Mesothelial cell of epicardium (in vitro differentiated cells): ENCODE measurements around the gene DISP3. TPM values are rescaled to one million over a fixed set of nuclear protein-coding genes. Genes with fewer than 3 reads are reported as not detected.

Source experiments
- DNase-seq, 2 experiments: peaks; one replicate each; pipeline ENCODE4 v3.0.0; 2021; ENCODE audit warnings: low spot score in 2 of 2; ENCODE audit not compliant: unreplicated experiment in 2 of 2
- H3K27ac Mint-ChIP-seq: 2 replicates; pipeline ENCODE4 v1.8.0; 2021; ENCODE audit warnings: mixed read lengths
- H3K27me3 Mint-ChIP-seq: 2 replicates; pipeline ENCODE4 v1.8.0; 2021; ENCODE audit warnings: low read depth, mixed read lengths
- H3K36me3 Mint-ChIP-seq: 2 replicates; pipeline ENCODE4 v1.8.0; 2021; ENCODE audit warnings: mixed read lengths
- H3K4me1 Mint-ChIP-seq: 2 replicates; pipeline ENCODE4 v1.8.0; 2021; ENCODE audit warnings: mixed read lengths
- H3K4me3 Mint-ChIP-seq: 2 replicates; pipeline ENCODE4 v1.8.0; 2021; ENCODE audit warnings: mild to moderate bottlenecking, moderate library complexity, mixed read lengths
- H3K9me3 Mint-ChIP-seq: 2 replicates; pipeline ENCODE4 v1.8.0; 2021; ENCODE audit warnings: mixed read lengths
- total RNA-seq: library from RNA; stranded (reverse); gene quantifications from 3 replicates; pipeline ENCODE4 v1.2.1, GENCODE V29; 2021
- TF ChIP-seq, protein P1 (sequence below): fragments of 200-600 bp; sonication (generic); IDR thresholded peaks from one replicate; pipeline ENCODE4 v1.5.0; 2021; ENCODE audit warnings: antibody characterized with exemption; ENCODE audit not compliant: unreplicated experiment

DISP3 gene
- total RNA-seq, 1 donor from 2014 or later: 2.2 TPM

DNA sequence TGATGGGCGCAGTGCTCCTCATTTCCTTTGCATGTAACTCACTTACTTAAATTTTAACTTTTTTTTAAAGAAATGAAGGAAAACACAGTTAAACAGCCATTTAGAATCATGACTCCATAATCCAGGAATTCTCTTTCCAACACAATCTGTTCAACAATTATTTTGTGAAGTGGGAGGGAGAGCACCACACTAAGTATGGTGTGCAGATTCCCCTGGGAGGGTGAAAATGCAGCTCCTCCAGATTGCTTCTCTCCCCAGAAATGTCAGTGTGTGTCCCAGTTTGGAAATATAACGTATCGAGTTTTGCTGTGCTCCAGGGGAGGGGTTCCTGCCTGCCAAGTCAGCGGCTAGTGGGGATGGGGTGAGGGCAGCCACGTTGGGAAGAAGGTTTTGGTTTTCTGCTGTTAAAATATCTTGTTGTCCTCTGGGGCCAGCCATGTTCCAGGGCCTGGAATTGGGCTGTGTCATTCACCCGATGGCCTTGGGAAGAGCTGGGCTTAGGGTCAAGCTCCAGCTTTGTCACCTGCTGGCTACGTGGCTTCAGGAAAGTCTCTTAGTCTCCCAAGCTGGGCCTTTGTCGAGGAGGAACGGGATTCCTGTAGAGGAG lies 17.3 kb upstream of the DISP3 start:
- no peaks in the 10 kb centered on the region for H3K4me1 Mint-ChIP-seq
- H3K36me3 Mint-ChIP-seq: no peaks in the 10 kb centered on the region
- H3K27ac Mint-ChIP-seq: no peak overlapping the region
- no peaks in the 10 kb centered on the region for H3K9me3 Mint-ChIP-seq
- no peak for DNase-seq
- no peak overlapping the region for H3K4me3 Mint-ChIP-seq
- H3K27me3 Mint-ChIP-seq: peaks cover 75% of the 10 kb centered on the region
- TF ChIP-seq, protein P1, sequence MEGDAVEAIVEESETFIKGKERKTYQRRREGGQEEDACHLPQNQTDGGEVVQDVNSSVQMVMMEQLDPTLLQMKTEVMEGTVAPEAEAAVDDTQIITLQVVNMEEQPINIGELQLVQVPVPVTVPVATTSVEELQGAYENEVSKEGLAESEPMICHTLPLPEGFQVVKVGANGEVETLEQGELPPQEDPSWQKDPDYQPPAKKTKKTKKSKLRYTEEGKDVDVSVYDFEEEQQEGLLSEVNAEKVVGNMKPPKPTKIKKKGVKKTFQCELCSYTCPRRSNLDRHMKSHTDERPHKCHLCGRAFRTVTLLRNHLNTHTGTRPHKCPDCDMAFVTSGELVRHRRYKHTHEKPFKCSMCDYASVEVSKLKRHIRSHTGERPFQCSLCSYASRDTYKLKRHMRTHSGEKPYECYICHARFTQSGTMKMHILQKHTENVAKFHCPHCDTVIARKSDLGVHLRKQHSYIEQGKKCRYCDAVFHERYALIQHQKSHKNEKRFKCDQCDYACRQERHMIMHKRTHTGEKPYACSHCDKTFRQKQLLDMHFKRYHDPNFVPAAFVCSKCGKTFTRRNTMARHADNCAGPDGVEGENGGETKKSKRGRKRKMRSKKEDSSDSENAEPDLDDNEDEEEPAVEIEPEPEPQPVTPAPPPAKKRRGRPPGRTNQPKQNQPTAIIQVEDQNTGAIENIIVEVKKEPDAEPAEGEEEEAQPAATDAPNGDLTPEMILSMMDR: no peak

DNA sequence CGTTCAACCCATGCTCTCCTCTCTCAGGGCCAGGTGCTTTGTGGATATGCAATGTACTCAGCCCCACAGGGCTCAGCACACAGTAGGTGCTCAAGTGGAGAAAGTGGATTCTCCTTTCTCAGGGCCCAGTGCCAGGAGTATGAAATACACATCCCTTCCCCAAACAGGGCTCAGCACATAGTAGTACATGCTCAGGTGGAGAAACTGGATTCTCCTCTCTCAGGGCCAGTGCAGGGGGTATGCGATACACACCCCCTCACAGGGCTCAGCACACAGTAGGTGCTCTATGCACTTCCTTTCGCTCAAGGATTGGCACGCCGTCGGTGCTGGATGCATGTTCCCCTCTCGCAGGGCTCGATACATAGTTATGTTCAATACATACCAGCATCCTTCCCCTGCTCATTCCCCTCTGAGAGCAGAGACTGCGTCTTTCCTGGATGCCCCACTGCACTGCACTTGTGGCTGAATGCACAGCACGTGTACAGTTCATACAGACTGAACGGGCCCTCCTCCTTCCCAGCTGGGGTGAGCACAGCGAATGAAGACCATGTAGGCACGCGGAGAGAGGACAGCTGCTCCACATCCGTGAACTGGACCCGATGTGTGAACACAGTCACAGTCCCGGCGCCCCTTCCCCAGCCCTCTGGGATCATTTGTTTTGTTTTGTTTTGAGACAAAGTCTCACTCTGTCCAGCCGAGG lies 16.6 kb upstream of the DISP3 start:
- Mint-ChIP-seq H3K9me3 (no peaks in the 10 kb centered on the region), H3K27me3 (peaks cover 71% of the 10 kb centered on the region), H3K4me1 (no peaks in the 10 kb centered on the region), H3K27ac (no peak overlapping the region), H3K36me3 (no peaks in the 10 kb centered on the region), H3K4me3 (no peak overlapping the region)
- TF ChIP-seq, protein P1: no peak
- DNase-seq: no peak

DNA sequence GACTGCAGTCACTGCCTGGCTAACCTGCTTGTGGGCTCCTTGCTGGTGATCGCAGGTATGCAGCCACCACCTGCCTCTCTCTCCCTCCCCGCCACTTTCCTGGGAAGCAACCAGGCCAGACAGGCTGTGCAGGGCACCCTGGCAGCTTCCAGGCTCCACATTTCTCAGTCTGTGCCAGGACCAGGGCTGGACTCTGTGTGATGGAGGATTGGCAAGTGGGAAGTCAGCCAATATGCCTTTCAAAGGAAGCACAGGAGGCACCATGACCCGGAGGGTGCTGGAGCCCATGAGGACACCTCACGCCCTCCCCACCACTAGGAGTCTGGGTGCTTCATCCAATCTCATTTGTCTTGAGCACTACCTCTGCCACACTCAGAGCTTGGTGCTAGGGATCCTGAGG lies 15.8 kb upstream of the DISP3 start:
- peaks cover 74% of the 10 kb centered on the region for H3K27me3 Mint-ChIP-seq
- H3K4me1 Mint-ChIP-seq: no peaks in the 10 kb centered on the region
- TF ChIP-seq, protein P1: no peak

DNA sequence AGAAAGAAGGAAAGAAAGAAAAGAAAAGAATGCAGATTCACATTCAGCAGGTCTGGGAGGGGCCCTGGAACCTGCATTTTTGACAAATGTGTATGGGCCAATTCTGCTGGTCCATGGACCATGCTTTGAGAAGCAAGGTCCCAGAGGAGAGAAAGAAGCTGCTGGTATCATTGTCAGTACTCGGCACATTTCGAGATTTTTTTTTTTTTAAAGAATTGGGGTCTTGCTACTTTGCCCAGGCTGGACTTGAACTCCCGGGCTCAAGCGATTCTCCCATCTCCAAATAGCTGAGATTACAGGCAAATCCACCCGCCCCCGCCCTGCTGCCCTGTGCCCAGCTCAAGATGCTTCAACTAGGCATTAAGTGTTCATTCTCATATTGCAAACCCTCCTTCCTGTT lies 13.6 kb upstream of the DISP3 start:
- Mint-ChIP-seq H3K27ac (no peak overlapping the region), H3K9me3 (no peaks in the 10 kb centered on the region), H3K27me3 (peaks cover 79% of the 10 kb centered on the region), H3K4me1 (no peaks in the 10 kb centered on the region), H3K36me3 (no peaks in the 10 kb centered on the region), H3K4me3 (no peak overlapping the region)
- DNase-seq: no peak
- TF ChIP-seq, protein P1: no peak

More for the DNA sequence above, 15.8 kb upstream of the DISP3 start:
- DNase-seq: no peak
- Mint-ChIP-seq H3K27ac (no peak overlapping the region), H3K4me3 (no peak overlapping the region), H3K9me3 (no peaks in the 10 kb centered on the region), H3K36me3 (no peaks in the 10 kb centered on the region)

DNA sequence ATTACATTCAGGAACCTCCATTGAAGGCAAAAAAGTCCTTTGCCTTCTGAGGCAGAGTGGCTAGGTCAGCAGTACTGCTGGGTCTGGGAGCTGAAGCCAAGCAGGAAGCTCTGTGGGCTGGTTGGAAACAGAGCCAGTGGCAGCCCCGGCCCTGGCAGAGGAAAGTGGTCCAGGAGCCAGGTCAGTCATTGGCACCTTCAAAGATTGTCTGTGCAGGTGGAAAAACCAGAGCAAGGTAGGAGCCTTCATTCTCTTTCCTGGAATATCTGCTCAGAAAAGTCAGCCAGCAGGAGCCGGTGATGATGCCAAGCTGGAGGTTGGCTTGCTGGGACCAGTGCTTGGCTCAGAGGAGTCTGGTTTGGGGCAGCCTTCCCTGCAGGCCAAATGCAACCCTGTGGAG lies 12.5 kb upstream of the DISP3 start:
- Mint-ChIP-seq H3K4me3 (no peak overlapping the region), H3K27me3 (peaks cover 79% of the 10 kb centered on the region), H3K4me1 (no peaks in the 10 kb centered on the region), H3K9me3 (no peaks in the 10 kb centered on the region), H3K27ac (no peak overlapping the region), H3K36me3 (no peaks in the 10 kb centered on the region)
- DNase-seq: no peak
- TF ChIP-seq, protein P1: no peak
